ENCODE data around the gene CERS5. TPM values are rescaled to one million over a fixed set of nuclear protein-coding genes. Genes with fewer than 3 reads are reported as not detected.
"Not testable (repeated sequence)": the region's sequence is repeated elsewhere in the genome, so short reads cannot be mapped to it uniquely, and the experiment has no call there.

The CERS5 gene
- total RNA-seq, 1 donor from 2014 or later = 59.7 TPM

DNA sequence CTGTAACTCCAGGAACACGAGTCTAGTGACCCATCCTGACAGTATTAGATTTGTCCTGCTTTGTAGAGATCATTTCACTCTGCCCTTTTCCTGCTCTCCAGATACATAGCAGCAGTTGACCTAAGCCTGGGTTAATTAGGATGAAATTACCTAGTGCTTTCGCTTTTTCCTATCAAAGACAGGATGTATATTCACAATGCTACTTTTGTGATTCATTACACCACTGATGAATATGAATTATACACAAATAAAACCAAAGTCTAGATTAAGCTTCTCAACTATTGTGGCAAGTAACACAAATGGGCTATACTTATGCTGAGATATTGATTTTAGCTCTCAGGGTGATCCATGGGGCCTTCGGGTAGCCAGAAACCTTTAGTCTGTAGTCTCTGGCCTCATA, 17.9 kb downstream of the CERS5 start:
- Mint-ChIP-seq H3K9me3 (no peaks in the 10 kb centered on the region), H3K27ac (no peak overlapping the region), H3K4me3 (no peak overlapping the region), H3K4me1 (ENCODE audit: unreplicated experiment) (peaks cover 3% of the 10 kb centered on the region), H3K36me3 (no peaks in the 10 kb centered on the region), H3K27me3 (no peaks in the 10 kb centered on the region)
- no peak for DNase-seq (ENCODE audit: extremely low spot score, unreplicated experiment)
- no peak for TF ChIP-seq CTCF (conservative IDR thresholded peaks at IDR 0.05)

DNA sequence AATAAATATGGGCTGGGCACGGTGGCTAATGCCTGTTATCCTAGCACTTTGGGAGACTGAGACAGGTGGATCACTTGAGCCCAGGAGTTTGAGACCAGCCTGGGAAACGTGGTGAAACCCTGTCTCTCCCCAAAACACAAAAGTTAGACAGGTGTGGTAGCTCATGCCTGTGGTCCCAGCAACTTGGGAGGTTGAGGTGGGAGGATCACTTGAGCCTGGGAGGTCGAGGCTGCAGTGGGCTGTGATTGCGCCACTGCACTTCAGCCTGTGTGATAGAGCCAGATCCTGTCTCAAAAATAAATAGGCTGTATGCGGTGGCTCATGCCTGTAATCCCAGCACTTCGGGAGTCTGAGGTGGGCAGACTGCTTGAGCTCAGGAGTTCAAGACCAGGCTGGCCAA, 19.2 kb downstream of the CERS5 start:
- H3K4me1 Mint-ChIP-seq (ENCODE audit: unreplicated experiment); H3K36me3 Mint-ChIP-seq; H3K4me3 Mint-ChIP-seq; DNase-seq (ENCODE audit: extremely low spot score, unreplicated experiment); H3K27me3 Mint-ChIP-seq; H3K27ac Mint-ChIP-seq; H3K9me3 Mint-ChIP-seq: not testable (repeated sequence)

GRCh38 chr12:50147281-50147680, 19.9 kb downstream of the CERS5 start:
- H3K36me3 Mint-ChIP-seq = no peaks in the 10 kb centered on the region
- no peak overlapping the region for H3K4me3 Mint-ChIP-seq
- H3K27ac Mint-ChIP-seq = no peak overlapping the region

GRCh38 chr12:50145439-50145838, 21.7 kb downstream of the CERS5 start:
- no peak for DNase-seq (ENCODE audit: extremely low spot score, unreplicated experiment)
- no peak for TF ChIP-seq CTCF (conservative IDR thresholded peaks at IDR 0.05)
- peaks cover 12% of the 10 kb centered on the region for H3K36me3 Mint-ChIP-seq
- no peaks in the 10 kb centered on the region for H3K4me1 Mint-ChIP-seq (ENCODE audit: unreplicated experiment)
- H3K4me3 Mint-ChIP-seq = no peak overlapping the region
- no peaks in the 10 kb centered on the region for H3K9me3 Mint-ChIP-seq
- H3K27me3 Mint-ChIP-seq = no peaks in the 10 kb centered on the region
- H3K27ac Mint-ChIP-seq = no peak overlapping the region

More at GRCh38 chr12:50147281-50147680, 19.9 kb downstream of the CERS5 start:
- Mint-ChIP-seq H3K27me3 (no peaks in the 10 kb centered on the region), H3K4me1 (ENCODE audit: unreplicated experiment) (peaks cover 3% of the 10 kb centered on the region), H3K9me3 (no peaks in the 10 kb centered on the region)
- no peak for TF ChIP-seq CTCF (conservative IDR thresholded peaks at IDR 0.05)
- no peak for DNase-seq (ENCODE audit: extremely low spot score, unreplicated experiment)

- Mint-ChIP-seq H3K4me3 (no peak overlapping the region), H3K27ac (no peak overlapping the region), H3K9me3 (no peaks in the 10 kb centered on the region), H3K27me3 (no peaks in the 10 kb centered on the region), H3K36me3 (peaks cover 16% of the 10 kb centered on the region), H3K4me1 (ENCODE audit: unreplicated experiment) (no peaks in the 10 kb centered on the region)
- no peak for TF ChIP-seq CTCF (conservative IDR thresholded peaks at IDR 0.05)
- no peak for DNase-seq (ENCODE audit: extremely low spot score, unreplicated experiment)
Measured at GRCh38 chr12:50142993-50143392, 24.2 kb downstream of the CERS5 start.

DNA sequence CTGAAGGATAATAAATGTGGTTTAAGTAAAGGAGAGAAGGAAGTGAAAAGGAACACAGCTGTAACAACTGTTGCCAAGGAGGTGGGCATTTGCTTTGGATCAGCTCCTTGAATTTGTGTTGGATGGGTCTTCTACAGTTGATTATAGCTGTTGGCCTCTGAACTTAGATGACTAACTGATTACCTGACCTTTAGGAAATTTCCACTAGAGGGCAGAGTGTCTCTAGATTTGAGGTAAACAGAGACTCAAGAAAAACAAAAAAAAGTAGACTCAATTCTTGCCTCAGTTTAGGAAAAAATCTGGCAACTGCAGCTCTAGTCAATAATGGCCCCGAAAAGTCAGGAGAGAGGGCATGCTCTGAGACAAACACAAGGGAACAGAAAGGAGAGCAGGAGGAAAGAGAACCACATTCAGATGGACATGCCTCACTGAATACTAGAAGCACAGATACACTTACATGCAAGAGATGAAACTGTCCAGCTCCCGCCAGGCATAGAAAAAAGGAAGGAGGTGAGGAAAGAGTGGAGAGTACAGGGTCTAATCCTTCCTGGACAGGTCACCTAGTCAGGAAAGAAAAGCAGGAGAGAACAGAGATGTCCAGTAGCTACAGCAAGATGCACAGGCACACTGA, 34.5 kb downstream of the CERS5 start:
- Mint-ChIP-seq H3K27me3 (no peaks in the 10 kb centered on the region), H3K9me3 (no peaks in the 10 kb centered on the region), H3K4me1 (ENCODE audit: unreplicated experiment) (peaks cover 4% of the 10 kb centered on the region), H3K27ac (no peak overlapping the region), H3K36me3 (peaks cover 14% of the 10 kb centered on the region), H3K4me3 (no peak overlapping the region)
- no peak for DNase-seq (ENCODE audit: extremely low spot score, unreplicated experiment)
- TF ChIP-seq CTCF (conservative IDR thresholded peaks at IDR 0.05) = peak; percentile 82

All from type B pancreatic cell (in vitro differentiated cells).